ENCODE measurements around the gene GSTO2. TPM values are rescaled to one million over a fixed set of nuclear protein-coding genes. Genes with fewer than 3 reads are reported as not detected.

GSTO2 gene
- total and polyA plus RNA-seq, 2 of the 4 experiments (the other 2 are of a cell fraction), result 1.4 to 2.3 TPM

DNA sequence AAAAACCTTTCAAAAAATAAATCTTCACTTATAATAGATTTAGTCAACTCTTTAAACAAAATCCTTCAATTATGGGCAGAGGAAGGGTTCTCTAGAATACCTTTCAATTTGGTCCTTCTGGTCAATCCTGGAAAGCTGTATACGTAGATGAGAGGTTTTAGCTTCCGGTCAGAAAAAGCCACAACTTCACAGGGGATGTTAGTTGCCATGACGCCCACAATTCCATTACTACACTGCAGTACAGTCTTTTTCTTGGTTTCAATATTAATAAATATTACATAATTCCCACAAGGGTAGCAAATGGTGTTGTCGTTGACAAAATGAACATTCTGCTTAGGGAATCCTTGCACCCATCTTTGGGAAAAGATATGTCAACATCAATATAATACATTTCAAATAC lies 38.5 kb upstream of the GSTO2 start:
- intact Hi-C loops (cut with micrococcal nuclease) (loop anchor here (2.0 kb wide), 1 partner anchor 62 kb away; no protein-coding TSS in a partner anchor), in situ Hi-C loops (cut with MboI; ENCODE audit: low sequenced_read_pairs) (no loop called here), dilution Hi-C loops (cut with HindIII; ENCODE audit: low sequenced_read_pairs, unreplicated experiment) (no loop called here)
- no CpG with 5 or more reads among the region's 4 CpGs for WGBS, 2 experiments (ENCODE audit: extremely low coverage in 2 of 2, insufficient read length in 1 of 2)
- H4K20me1 ChIP-seq (ENCODE audit: insufficient read depth, low read length), result no peaks in the 10 kb centered on the region
- H3K27ac ChIP-seq (ENCODE audit: insufficient read depth, low read length), result no peak overlapping the region
- no peak overlapping the region for H3K4me2 ChIP-seq (ENCODE audit: low read depth, low read length)
- H2BK20ac ChIP-seq (ENCODE audit: low read depth, low read length), result no peak overlapping the region
- H2AFZ ChIP-seq (replicated peaks; ENCODE audit: low read length, poor library complexity), result no peak overlapping the region
- no peak overlapping the region for H3K9ac ChIP-seq (ENCODE audit: low read depth, low read length)
- ChIA-PET CTCF (no interaction called here), POLR2A (ENCODE audit: unreplicated experiment) (no interaction called here)
- no peak overlapping the region for H3K23ac ChIP-seq (ENCODE audit: low read depth, low read length)
- H3K18ac ChIP-seq (ENCODE audit: low read depth, low read length), result no peak overlapping the region
- no peak overlapping the region for H4K5ac ChIP-seq (ENCODE audit: low read depth, low read length)
- H3K79me1 ChIP-seq (ENCODE audit: low read depth in 1 of 2, low read length in 2 of 2), result no peaks in the 10 kb centered on the region
- H4K8ac ChIP-seq (ENCODE audit: low read depth in 2 of 2, low read length in 2 of 2), result no peak overlapping the region
- DNase-seq (no peak), ATAC-seq (ENCODE audit: low read depth) (no peak)
- H3K27me3 ChIP-seq (ENCODE audit: control insufficient read depth, insufficient read depth, low read length), result peaks cover 3% of the 10 kb centered on the region
- TF ChIP-seq MAZ (IDR thresholded peaks at IDR 0.05; ENCODE audit: borderline replicate concordance, low read depth, low read length) (no peak), POLR2A (IDR thresholded peaks at IDR 0.05; ENCODE audit: low read depth, low read length) (no peak), MAFK (IDR thresholded peaks at IDR 0.05; ENCODE audit: low read depth, low read length) (no peak), RCOR1 (IDR thresholded peaks at IDR 0.05; ENCODE audit: insufficient replicate concordance, low read length) (no peak), BHLHE40 (IDR thresholded peaks at IDR 0.05; ENCODE audit: low read depth, low read length) (no peak), SMC3 (IDR thresholded peaks at IDR 0.05; ENCODE audit: low read depth, low read length) (no peak), FOS (IDR thresholded peaks at IDR 0.05; ENCODE audit: low read depth, low read length) (no peak), CEBPB (IDR thresholded peaks at IDR 0.05; ENCODE audit: low read depth, low read length) (no peak)
- TF ChIP-seq, protein P1, sequence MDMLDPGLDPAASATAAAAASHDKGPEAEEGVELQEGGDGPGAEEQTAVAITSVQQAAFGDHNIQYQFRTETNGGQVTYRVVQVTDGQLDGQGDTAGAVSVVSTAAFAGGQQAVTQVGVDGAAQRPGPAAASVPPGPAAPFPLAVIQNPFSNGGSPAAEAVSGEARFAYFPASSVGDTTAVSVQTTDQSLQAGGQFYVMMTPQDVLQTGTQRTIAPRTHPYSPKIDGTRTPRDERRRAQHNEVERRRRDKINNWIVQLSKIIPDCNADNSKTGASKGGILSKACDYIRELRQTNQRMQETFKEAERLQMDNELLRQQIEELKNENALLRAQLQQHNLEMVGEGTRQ (IDR thresholded peaks at IDR 0.05; ENCODE audit: low read depth, low read length), result no peak
- TF ChIP-seq, protein P2, sequence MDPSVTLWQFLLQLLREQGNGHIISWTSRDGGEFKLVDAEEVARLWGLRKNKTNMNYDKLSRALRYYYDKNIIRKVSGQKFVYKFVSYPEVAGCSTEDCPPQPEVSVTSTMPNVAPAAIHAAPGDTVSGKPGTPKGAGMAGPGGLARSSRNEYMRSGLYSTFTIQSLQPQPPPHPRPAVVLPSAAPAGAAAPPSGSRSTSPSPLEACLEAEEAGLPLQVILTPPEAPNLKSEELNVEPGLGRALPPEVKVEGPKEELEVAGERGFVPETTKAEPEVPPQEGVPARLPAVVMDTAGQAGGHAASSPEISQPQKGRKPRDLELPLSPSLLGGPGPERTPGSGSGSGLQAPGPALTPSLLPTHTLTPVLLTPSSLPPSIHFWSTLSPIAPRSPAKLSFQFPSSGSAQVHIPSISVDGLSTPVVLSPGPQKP (IDR thresholded peaks at IDR 0.05; ENCODE audit: borderline replicate concordance, low read depth, low read length), result no peak
- BruUV-seq (replicated peaks), result no TSS peak
- no peak overlapping the region for H2BK120ac ChIP-seq (ENCODE audit: low read depth, low read length)
- H3K4me3 ChIP-seq (ENCODE audit: insufficient read depth, low read depth, low read length), result no peak overlapping the region
- H3K56ac ChIP-seq (ENCODE audit: extremely low read depth, insufficient read depth, low read length), result no peak overlapping the region
- no peak overlapping the region for H2BK15ac ChIP-seq (ENCODE audit: low read depth, low read length)
- H3K9me1 ChIP-seq (ENCODE audit: insufficient read depth, low read length), result no peaks in the 10 kb centered on the region
- H3K9me3 ChIP-seq (ENCODE audit: control insufficient read depth, insufficient read depth, low read length), result no peaks in the 10 kb centered on the region
- H3K36me3 ChIP-seq (ENCODE audit: control insufficient read depth, insufficient read depth, low read length), result no peaks in the 10 kb centered on the region
- no peak overlapping the region for H3K14ac ChIP-seq (replicated peaks; ENCODE audit: low read depth, low read length)
- H2AK5ac ChIP-seq (ENCODE audit: low read depth, low read length), result no peak overlapping the region
- H2BK5ac ChIP-seq (ENCODE audit: low read depth, low read length, poor library complexity, severe bottlenecking), result no peak overlapping the region
- H3K4ac ChIP-seq (ENCODE audit: low read depth, low read length), result no peak overlapping the region
- H2AK9ac ChIP-seq (replicated peaks; ENCODE audit: low read depth, low read length, poor library complexity), result no peak overlapping the region
- no peak overlapping the region for H4K91ac ChIP-seq (ENCODE audit: insufficient read depth, low read depth, low read length)
- H3K4me1 ChIP-seq (ENCODE audit: control insufficient read depth, insufficient read depth, low read length), result no peaks in the 10 kb centered on the region

All from IMR-90 (cell line).